ENCODE measurements around the gene PLAA.
A peak's percentile ranks its signal among the peaks of the same experiment; 100 is the strongest.

Gene PLAA

DNA sequence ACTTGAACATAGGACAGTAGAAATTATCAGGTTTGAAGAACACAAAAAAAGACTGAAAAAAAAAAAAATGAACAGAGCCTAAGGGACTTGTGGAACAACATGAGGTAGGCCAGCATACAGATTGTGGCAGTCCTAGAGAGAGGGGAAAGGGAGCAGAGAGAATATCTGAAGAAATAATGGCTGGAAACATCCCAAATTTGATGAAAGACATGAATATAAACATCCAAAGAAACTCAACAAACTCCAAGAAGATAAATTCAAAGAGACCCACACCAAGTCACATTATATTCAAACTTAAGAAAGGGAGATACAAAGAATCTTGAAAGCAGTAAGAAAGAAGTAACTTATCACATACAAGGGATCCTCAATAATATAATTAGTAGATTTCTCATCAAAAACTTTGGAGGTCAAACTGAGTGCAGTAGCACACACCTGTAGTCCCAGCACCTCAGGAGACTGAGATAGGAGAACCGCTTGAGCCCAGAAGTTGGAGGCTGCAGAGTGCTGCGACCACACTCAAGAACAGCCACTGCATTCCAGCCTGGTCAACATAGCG lies 9.1 kb downstream of the PLAA start:
- H3K4me3 ChIP-seq (ENCODE audit: low read depth, low read length) = no peak overlapping the region
- TF ChIP-seq, protein P1, sequence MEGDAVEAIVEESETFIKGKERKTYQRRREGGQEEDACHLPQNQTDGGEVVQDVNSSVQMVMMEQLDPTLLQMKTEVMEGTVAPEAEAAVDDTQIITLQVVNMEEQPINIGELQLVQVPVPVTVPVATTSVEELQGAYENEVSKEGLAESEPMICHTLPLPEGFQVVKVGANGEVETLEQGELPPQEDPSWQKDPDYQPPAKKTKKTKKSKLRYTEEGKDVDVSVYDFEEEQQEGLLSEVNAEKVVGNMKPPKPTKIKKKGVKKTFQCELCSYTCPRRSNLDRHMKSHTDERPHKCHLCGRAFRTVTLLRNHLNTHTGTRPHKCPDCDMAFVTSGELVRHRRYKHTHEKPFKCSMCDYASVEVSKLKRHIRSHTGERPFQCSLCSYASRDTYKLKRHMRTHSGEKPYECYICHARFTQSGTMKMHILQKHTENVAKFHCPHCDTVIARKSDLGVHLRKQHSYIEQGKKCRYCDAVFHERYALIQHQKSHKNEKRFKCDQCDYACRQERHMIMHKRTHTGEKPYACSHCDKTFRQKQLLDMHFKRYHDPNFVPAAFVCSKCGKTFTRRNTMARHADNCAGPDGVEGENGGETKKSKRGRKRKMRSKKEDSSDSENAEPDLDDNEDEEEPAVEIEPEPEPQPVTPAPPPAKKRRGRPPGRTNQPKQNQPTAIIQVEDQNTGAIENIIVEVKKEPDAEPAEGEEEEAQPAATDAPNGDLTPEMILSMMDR (IDR thresholded peaks at IDR 0.05; ENCODE audit: control insufficient read depth, extremely low read depth, insufficient read depth) = no peak
- no peak for DNase-seq (ENCODE audit: low read depth)

DNA sequence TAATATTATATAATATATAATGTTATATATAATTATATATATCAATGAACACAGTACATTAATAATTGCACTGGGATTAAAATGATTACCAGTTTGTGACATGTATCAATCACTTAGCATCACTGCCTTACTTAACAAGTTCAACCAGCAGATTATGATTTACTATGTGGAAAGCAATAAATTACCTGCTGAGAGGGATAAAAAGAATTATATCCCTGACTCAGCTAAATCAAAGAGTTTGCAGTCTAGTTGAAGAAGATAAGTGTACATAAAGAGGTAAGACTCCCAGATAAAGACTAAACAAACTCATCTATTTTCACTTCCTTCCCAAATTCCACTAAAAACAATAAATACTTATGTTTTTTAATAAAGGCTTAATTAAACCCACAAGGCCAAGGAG lies 11.2 kb downstream of the PLAA start:
- TF ChIP-seq, protein P1 (IDR thresholded peaks at IDR 0.05; ENCODE audit: control insufficient read depth, extremely low read depth, insufficient read depth) = no peak
- peak; percentile 27 for DNase-seq (ENCODE audit: low read depth)
- no peak overlapping the region for H3K4me3 ChIP-seq (ENCODE audit: low read depth, low read length)

DNA sequence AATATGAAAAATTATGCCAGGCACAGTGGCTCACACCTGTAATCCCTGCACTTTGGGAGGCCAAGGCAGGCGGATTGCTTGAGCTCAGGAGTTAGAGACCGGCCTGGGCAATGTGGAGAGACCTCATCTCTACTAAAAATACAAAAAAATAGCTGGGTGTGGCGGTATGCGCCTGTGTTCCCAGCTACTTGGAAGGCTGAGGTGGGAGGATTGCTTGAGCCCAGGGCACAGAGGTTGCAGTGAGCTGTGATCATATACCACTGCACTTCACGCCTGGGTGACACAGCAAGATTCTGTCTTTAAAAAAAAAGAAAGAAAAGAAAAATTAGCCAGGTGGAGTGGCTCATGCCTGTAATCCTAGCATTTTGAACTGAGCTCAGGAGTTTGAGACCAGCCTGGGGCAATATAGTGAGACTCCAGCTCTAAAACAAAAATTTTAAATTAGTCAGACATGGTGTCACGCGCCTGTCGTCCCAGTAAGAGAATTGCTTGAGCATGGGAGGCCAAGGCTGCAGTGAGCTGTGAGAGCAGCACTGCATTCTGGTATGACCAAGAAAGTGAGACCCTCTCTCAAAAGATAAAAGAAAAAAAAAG lies 18.0 kb downstream of the PLAA start:
- H3K4me3 ChIP-seq (ENCODE audit: low read depth, low read length) = no peak overlapping the region
- TF ChIP-seq, protein P1 (IDR thresholded peaks at IDR 0.05; ENCODE audit: control insufficient read depth, extremely low read depth, insufficient read depth) = no peak
- DNase-seq (ENCODE audit: low read depth) = no peak

DNA sequence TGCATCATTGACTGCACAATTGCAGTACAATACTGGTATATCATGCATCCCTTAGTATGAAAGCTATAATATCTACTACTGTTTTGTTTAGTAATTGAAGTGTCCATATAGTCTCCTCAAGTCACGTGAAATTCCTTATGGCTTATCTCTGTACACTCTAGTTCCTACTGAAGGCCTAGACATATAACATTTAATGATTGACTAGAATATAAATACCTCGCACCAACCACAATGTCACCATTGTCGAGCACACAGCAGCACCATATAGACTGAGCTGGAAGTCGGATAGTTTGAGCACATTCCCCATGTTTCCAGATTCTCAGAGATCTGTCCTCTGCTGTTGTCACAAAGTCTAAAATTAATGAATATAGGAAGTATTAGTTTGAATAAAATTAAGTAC lies 21.4 kb downstream of the PLAA start:
- no peak overlapping the region for H3K4me3 ChIP-seq (ENCODE audit: low read depth, low read length)
- DNase-seq (ENCODE audit: low read depth) = no peak
- TF ChIP-seq, protein P1 (IDR thresholded peaks at IDR 0.05; ENCODE audit: control insufficient read depth, extremely low read depth, insufficient read depth) = no peak

DNA sequence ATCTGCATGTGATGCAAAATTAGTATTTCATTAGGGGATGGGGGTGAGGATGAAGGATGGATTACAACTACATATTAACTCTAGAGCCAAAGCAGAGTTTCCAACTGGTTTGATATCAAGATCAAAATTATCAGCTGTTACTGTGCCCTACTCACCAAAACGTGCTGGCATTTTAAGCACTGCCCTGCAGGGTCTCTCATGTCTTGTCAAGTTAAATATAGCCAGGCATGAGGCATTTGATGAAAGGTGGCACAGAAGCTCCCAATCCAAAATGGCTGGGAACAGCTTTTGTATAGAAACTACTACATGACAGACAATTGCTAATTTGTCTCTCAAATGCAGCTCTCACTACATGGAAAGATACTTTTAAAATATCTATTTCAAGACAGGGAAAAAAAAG lies 27.3 kb downstream of the PLAA start:
- no peak for DNase-seq (ENCODE audit: low read depth)
- TF ChIP-seq, protein P1 (IDR thresholded peaks at IDR 0.05; ENCODE audit: control insufficient read depth, extremely low read depth, insufficient read depth) = no peak

DNA sequence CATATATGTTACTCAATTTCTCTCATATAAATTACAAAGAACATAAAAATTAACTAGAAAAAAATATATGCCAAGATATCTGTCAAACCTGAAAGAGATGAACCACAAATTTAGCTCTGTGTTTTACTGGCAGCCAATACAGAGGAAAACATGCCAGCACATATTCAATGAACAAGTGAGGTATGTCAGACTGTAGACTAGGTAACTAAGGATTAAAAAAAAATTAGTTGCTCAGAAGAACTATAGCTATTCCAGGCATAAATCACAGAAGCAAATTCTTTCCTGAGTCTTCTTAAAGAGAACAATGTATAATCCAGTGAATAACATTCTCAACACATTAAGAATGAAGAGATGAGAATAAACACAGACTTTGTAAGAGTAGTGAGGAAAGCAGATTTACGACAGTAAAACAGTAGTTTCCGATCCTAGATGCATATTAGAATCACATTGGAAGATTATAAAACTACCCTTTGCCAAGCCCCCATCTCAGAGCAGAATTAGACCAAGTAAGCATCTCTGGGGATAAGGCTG lies 33.8 kb downstream of the PLAA start:
- TF ChIP-seq, protein P1 (IDR thresholded peaks at IDR 0.05; ENCODE audit: control insufficient read depth, extremely low read depth, insufficient read depth) = no peak
- H3K4me3 ChIP-seq (ENCODE audit: low read depth, low read length) = no peak overlapping the region
- no peak for DNase-seq (ENCODE audit: low read depth)

More for the DNA sequence above, 27.3 kb downstream of the PLAA start:
- H3K4me3 ChIP-seq (ENCODE audit: low read depth, low read length) = no peak overlapping the region

DNA sequence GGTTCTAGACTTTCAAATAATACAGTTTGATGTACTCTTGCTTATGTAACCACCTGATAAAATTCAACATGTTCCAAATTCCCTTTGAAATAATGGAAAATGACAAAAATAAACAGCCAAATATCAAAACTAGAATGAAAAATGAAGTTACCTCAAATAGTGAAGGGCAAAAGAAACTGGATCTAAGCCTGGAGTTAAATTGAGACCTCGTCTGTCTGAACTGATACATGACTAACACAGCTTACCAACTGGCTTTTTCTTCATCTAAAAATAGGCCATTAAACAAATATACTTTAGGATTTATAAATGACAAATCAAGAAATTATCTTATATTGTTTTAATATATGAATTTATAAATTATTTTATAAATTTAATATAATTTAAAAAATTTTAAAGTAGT lies 42.4 kb downstream of the PLAA start:
- DNase-seq (ENCODE audit: low read depth) = no peak
- TF ChIP-seq, protein P1 (IDR thresholded peaks at IDR 0.05; ENCODE audit: control insufficient read depth, extremely low read depth, insufficient read depth) = no peak
- no peak overlapping the region for H3K4me3 ChIP-seq (ENCODE audit: low read depth, low read length)
